Measurements from ENCODE around the gene CLCN3.
"Not testable (repeated sequence)": the region's sequence is repeated elsewhere in the genome, so short reads cannot be mapped to it uniquely, and the experiment has no call there.

Gene CLCN3

GRCh38 chr4:169619958-169620879, at the start of gene CLCN3:
TSS of gene CLCN3 (plus strand) at chr4:169620578. CDS start at chr4:169635929, 15,351 bp downstream.
- peak; percentile 96 for DNase-seq (ENCODE audit: low read depth)

GRCh38 chr4:169571012-169571411, 49.4 kb upstream of the CLCN3 start:
- not testable (repeated sequence) for DNase-seq (ENCODE audit: low read depth)

- DNase-seq (ENCODE audit: low read depth) = no peak
Observed at GRCh38 chr4:169571435-169571834, 48.9 kb upstream of the CLCN3 start.

- DNase-seq (ENCODE audit: low read depth) = no peak
Observed at GRCh38 chr4:169573889-169574288, 46.5 kb upstream of the CLCN3 start.

- DNase-seq (ENCODE audit: low read depth) = no peak
Observed at GRCh38 chr4:169582203-169582602, 38.2 kb upstream of the CLCN3 start.

GRCh38 chr4:169582706-169583105, 37.7 kb upstream of the CLCN3 start:
- DNase-seq (ENCODE audit: low read depth) = peak; percentile 47

GRCh38 chr4:169583563-169583962, 36.8 kb upstream of the CLCN3 start:
- peak; percentile 70 for DNase-seq (ENCODE audit: low read depth)

- DNase-seq (ENCODE audit: low read depth) = no peak
Observed at GRCh38 chr4:169593050-169593560, 27.3 kb upstream of the CLCN3 start.

GRCh38 chr4:169594560-169595195, 25.7 kb upstream of the CLCN3 start:
- DNase-seq (ENCODE audit: low read depth) = no peak

- no peak for DNase-seq (ENCODE audit: low read depth)
Observed at GRCh38 chr4:169601016-169601771, 19.2 kb upstream of the CLCN3 start.

GRCh38 chr4:169603312-169603711, 17.1 kb upstream of the CLCN3 start:
- DNase-seq (ENCODE audit: low read depth) = no peak

- peak; percentile 45 for DNase-seq (ENCODE audit: low read depth)
Observed at GRCh38 chr4:169604131-169604900, 16.1 kb upstream of the CLCN3 start.

GRCh38 chr4:169604903-169605331, 15.5 kb upstream of the CLCN3 start:
- no peak for DNase-seq (ENCODE audit: low read depth)

GRCh38 chr4:169611157-169611556, 9.2 kb upstream of the CLCN3 start:
- no peak for DNase-seq (ENCODE audit: low read depth)

- DNase-seq (ENCODE audit: low read depth) = peak; percentile 85
Observed at GRCh38 chr4:169611991-169612870, 8.1 kb upstream of the CLCN3 start, which contains the start of gene NEK1. TSS of gene NEK1 (minus strand) at chr4:169612583. CDS start at chr4:169602630, 9,953 bp downstream.

GRCh38 chr4:169612871-169613859, 7.2 kb upstream of the CLCN3 start:
- DNase-seq (ENCODE audit: low read depth) = peak; percentile 66

GRCh38 chr4:169615467-169616106, 4.8 kb upstream of the CLCN3 start:
- DNase-seq (ENCODE audit: low read depth) = no peak

- no peak for DNase-seq (ENCODE audit: low read depth)
Observed at GRCh38 chr4:169616846-169617245, 3.5 kb upstream of the CLCN3 start.

GRCh38 chr4:169617306-169617705, 3.1 kb upstream of the CLCN3 start:
- DNase-seq (ENCODE audit: low read depth) = no peak
